HL-60 (cell line): ENCODE results near the gene AOPEP.

Experiments used
- DNase-seq, 2 experiments: peaks; one replicate each; pipeline ENCODE4 v3.0.0-alpha.2; 2010 to 2020; ENCODE audit warnings: low read depth in 1 of 2, low spot score in 1 of 2
- H3K27ac ChIP-seq: fragments of 250-450 bp; sonication (Bioruptor Pico); replicated peaks from 2 replicates; pipeline ENCODE4 v1.5.1; 2020; ENCODE audit warnings: mild to moderate bottlenecking, moderate library complexity
- H3K27me3 ChIP-seq: fragments of 250-450 bp; sonication (Bioruptor Pico); 2 replicates; pipeline ENCODE4 v1.5.1; 2021; ENCODE audit warnings: mild to moderate bottlenecking, moderate library complexity; ENCODE audit not compliant: insufficient read depth, poor library complexity, severe bottlenecking
- H3K4me3 ChIP-seq: replicated peaks from 2 replicates; pipeline ENCODE4 v1.5.1; 2011; ENCODE audit warnings: mild to moderate bottlenecking, control low read depth, low read length; ENCODE audit not compliant: insufficient read depth
- GABPA ChIP-seq: IDR thresholded peaks from 2 replicates; pipeline ENCODE4 v1.6.1; 2012; ENCODE audit warnings: low read depth
- POLR2AphosphoS5 ChIP-seq: IDR thresholded peaks from 2 replicates; pipeline ENCODE4 v1.6.1; 2012; ENCODE audit warnings: low read depth
- SPI1 ChIP-seq: IDR thresholded peaks from 2 replicates; pipeline ENCODE4 v1.6.1; 2012; ENCODE audit warnings: low read depth, mild to moderate bottlenecking, borderline replicate concordance
- TF ChIP-seq, protein P1 (sequence below): IDR thresholded peaks from one replicate; pipeline ENCODE4 v1.5.1; 2011; ENCODE audit warnings: low read length, control low read depth, inconsistent platforms; ENCODE audit not compliant: insufficient read depth
- TF ChIP-seq, protein P2 (sequence below): IDR thresholded peaks from 2 replicates; pipeline ENCODE4 v1.6.1; 2012; ENCODE audit warnings: low read depth; ENCODE audit not compliant: insufficient replicate concordance

The AOPEP gene

DNA sequence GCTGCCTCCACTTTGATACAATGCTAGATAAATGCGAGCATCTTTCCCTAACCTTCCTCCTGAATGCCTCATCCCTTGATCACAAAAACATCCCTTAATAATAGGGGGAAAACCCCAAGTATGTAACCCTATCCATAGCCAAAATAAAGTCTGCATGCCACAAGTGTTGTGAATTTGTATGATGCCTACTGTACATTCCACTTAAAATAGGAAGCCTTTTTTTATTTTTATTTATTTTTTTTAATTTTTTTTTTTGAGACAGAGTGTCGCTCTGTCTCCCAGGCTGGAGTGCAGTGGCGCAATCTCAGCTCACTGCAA, 207.0 kb downstream of the AOPEP start:
- no peak overlapping the region for H3K27ac ChIP-seq
- no peaks in the 10 kb centered on the region for H3K27me3 ChIP-seq
- H3K4me3 ChIP-seq, result no peak overlapping the region
- DNase-seq, result no peak
- TF ChIP-seq POLR2AphosphoS5, result no peak
- TF ChIP-seq, protein P1, sequence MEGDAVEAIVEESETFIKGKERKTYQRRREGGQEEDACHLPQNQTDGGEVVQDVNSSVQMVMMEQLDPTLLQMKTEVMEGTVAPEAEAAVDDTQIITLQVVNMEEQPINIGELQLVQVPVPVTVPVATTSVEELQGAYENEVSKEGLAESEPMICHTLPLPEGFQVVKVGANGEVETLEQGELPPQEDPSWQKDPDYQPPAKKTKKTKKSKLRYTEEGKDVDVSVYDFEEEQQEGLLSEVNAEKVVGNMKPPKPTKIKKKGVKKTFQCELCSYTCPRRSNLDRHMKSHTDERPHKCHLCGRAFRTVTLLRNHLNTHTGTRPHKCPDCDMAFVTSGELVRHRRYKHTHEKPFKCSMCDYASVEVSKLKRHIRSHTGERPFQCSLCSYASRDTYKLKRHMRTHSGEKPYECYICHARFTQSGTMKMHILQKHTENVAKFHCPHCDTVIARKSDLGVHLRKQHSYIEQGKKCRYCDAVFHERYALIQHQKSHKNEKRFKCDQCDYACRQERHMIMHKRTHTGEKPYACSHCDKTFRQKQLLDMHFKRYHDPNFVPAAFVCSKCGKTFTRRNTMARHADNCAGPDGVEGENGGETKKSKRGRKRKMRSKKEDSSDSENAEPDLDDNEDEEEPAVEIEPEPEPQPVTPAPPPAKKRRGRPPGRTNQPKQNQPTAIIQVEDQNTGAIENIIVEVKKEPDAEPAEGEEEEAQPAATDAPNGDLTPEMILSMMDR, result no peak
- TF ChIP-seq, protein P2, sequence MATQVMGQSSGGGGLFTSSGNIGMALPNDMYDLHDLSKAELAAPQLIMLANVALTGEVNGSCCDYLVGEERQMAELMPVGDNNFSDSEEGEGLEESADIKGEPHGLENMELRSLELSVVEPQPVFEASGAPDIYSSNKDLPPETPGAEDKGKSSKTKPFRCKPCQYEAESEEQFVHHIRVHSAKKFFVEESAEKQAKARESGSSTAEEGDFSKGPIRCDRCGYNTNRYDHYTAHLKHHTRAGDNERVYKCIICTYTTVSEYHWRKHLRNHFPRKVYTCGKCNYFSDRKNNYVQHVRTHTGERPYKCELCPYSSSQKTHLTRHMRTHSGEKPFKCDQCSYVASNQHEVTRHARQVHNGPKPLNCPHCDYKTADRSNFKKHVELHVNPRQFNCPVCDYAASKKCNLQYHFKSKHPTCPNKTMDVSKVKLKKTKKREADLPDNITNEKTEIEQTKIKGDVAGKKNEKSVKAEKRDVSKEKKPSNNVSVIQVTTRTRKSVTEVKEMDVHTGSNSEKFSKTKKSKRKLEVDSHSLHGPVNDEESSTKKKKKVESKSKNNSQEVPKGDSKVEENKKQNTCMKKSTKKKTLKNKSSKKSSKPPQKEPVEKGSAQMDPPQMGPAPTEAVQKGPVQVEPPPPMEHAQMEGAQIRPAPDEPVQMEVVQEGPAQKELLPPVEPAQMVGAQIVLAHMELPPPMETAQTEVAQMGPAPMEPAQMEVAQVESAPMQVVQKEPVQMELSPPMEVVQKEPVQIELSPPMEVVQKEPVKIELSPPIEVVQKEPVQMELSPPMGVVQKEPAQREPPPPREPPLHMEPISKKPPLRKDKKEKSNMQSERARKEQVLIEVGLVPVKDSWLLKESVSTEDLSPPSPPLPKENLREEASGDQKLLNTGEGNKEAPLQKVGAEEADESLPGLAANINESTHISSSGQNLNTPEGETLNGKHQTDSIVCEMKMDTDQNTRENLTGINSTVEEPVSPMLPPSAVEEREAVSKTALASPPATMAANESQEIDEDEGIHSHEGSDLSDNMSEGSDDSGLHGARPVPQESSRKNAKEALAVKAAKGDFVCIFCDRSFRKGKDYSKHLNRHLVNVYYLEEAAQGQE, result no peak
- TF ChIP-seq GABPA, result no peak
- no peak for TF ChIP-seq SPI1

DNA sequence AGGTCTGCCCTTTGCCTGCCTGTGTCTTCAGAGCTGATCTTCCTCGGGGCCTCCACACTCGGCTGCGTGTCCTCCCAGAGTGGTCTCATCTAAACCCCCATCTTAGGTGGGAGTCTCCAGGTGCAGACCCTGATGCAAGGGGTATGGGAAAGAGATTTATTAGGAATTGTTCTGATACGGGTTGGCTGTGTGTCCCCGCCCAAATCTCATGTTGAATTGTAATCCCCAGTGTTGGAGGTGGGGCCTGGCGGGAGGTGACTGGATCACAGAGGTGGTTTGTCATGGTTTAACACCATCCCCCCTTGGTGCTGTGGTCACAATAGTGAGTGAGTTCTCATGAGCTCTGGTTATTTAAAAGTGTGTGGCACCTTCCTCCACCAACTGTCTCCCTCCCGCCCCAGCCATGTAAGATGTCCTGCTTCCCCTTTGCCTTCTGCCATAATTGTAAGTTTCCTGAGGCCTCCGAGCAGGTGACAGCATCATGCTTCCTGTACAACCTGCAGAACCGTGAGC, 208.4 kb downstream of the AOPEP start:
- no peak overlapping the region for H3K4me3 ChIP-seq
- TF ChIP-seq GABPA, result no peak
- no peaks in the 10 kb centered on the region for H3K27me3 ChIP-seq
- no peak for DNase-seq
- no peak overlapping the region for H3K27ac ChIP-seq

DNA sequence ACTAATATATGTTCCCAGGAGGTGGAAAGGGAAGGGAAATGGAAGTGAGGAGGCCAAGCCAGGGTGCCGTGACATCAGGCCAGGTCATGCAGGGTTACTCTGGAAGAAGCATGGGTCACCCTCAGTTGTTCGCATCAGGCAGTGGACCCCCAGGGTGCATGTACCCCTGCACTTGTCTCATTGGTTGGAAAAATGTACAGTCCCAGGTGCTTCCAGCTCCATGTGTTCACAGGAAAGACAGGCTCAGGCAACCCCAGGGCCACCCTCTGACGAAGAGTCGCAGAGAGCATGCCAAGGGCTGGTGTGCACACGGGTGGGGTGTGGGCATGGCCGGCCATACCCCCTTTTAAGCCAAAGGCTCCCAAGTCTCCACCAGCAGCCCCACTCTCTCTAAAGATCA, 208.9 kb downstream of the AOPEP start:
- TF ChIP-seq POLR2AphosphoS5 (no peak), GABPA (no peak), SPI1 (no peak)
- TF ChIP-seq, protein P2, result no peak
- TF ChIP-seq, protein P1, result no peak
- Histone ChIP-seq H3K27ac (no peak overlapping the region), H3K4me3 (no peak overlapping the region), H3K27me3 (no peaks in the 10 kb centered on the region)
- DNase-seq, result no peak

DNA sequence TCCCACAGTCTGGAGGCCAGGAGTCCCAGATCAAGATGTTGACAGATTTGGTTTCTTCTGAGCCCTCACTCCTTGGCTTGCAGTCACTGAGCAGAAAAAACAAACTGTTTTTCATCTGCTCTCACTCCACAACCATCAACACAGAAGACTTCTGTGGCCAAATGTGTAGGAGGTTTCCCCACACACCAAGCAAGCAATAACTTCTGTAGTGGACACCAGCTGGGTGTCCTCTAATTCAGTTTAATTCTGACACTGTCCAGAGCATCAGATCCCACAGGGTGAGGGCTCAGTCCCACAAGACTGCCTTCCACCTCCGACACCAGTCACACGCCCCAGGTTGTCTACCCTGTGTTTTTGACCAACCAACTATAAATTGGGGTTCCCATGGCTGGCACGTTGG, 209.9 kb downstream of the AOPEP start:
- DNase-seq, result no peak
- no peak overlapping the region for H3K4me3 ChIP-seq
- no peaks in the 10 kb centered on the region for H3K27me3 ChIP-seq
- TF ChIP-seq POLR2AphosphoS5 (no peak), SPI1 (no peak), GABPA (no peak)
- TF ChIP-seq, protein P1, result no peak
- TF ChIP-seq, protein P2, result no peak
- H3K27ac ChIP-seq, result no peak overlapping the region
